ENCODE measurements around the gene JUP.

DNA sequence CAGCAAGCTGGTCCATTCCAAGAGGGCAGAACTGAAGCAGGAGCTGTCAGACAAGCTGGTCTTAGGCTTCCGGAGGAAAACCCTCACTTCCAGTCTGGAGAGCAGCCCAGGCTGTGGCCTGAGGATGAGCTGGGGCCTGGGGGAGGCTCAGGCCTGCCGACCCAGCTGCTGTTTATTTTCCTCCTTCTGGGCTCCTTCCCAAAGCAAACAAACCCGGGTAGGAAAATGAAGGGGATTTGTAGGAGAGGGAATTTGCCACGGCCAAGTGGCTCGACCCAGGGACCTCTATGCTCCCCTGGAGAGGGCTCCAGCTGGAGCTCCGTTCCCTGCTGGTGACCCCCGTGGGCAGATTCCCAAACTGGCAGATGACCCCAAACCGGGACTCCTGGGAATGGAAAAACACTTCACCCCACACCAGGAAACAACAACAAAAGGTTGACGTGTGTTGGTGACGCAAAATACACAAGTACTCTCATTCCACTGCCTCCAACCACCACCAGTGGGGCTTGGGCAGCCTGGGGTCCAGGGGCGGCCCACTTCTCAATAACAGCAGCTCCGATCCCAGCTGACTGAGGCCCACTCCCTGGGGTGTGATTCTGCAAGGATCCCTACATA lies 8.8 kb downstream of the JUP start:
- TF ChIP-seq, protein P1, sequence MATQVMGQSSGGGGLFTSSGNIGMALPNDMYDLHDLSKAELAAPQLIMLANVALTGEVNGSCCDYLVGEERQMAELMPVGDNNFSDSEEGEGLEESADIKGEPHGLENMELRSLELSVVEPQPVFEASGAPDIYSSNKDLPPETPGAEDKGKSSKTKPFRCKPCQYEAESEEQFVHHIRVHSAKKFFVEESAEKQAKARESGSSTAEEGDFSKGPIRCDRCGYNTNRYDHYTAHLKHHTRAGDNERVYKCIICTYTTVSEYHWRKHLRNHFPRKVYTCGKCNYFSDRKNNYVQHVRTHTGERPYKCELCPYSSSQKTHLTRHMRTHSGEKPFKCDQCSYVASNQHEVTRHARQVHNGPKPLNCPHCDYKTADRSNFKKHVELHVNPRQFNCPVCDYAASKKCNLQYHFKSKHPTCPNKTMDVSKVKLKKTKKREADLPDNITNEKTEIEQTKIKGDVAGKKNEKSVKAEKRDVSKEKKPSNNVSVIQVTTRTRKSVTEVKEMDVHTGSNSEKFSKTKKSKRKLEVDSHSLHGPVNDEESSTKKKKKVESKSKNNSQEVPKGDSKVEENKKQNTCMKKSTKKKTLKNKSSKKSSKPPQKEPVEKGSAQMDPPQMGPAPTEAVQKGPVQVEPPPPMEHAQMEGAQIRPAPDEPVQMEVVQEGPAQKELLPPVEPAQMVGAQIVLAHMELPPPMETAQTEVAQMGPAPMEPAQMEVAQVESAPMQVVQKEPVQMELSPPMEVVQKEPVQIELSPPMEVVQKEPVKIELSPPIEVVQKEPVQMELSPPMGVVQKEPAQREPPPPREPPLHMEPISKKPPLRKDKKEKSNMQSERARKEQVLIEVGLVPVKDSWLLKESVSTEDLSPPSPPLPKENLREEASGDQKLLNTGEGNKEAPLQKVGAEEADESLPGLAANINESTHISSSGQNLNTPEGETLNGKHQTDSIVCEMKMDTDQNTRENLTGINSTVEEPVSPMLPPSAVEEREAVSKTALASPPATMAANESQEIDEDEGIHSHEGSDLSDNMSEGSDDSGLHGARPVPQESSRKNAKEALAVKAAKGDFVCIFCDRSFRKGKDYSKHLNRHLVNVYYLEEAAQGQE (IDR thresholded peaks at IDR 0.05; ENCODE audit: insufficient read depth in 1 of 2, low read depth in 2 of 2, low read length in 2 of 2), result peak in 1 of 2 experiments; percentile 80; a peak in 2 of 4 replicates
- TF ChIP-seq SIN3A (IDR thresholded peaks at IDR 0.05; ENCODE audit: borderline replicate concordance, insufficient read depth, low read length), result peak; percentile 85; the same call in 1 of the 2 replicates

Measured in PFSK-1 (cell line).